HG03025 (cell line): ENCODE results near the gene DCDC1.
"Not testable (repeated sequence)": the region's sequence is repeated elsewhere in the genome, so short reads cannot be mapped to it uniquely, and the experiment has no call there.

ENCODE experiments used
- ATAC-seq: cut with Tn5 transposase; IDR thresholded peaks from one replicate; pipeline ENCODE4 v1.9.1; 2021; ENCODE audit warnings: mild to moderate bottlenecking, moderate library complexity; ENCODE audit not compliant: unreplicated experiment, low FRiP score

The DCDC1 gene

GRCh38 chr11:31005202-31005601 is 364.3 kb downstream of the DCDC1 start:
- ATAC-seq, result no peak

GRCh38 chr11:31001427-31001826 is 368.1 kb downstream of the DCDC1 start:
- no peak for ATAC-seq

- no peak for ATAC-seq
Measured at GRCh38 chr11:31000381-31000780, 369.2 kb downstream of the DCDC1 start.

GRCh38 chr11:30992513-30992849 is 377.1 kb downstream of the DCDC1 start:
- no peak for ATAC-seq

- ATAC-seq, result no peak
Measured at GRCh38 chr11:30991802-30992512, 377.6 kb downstream of the DCDC1 start.

- no peak for ATAC-seq
Measured at GRCh38 chr11:30991376-30991775, 378.2 kb downstream of the DCDC1 start.

GRCh38 chr11:30990625-30991296 is 378.8 kb downstream of the DCDC1 start:
- ATAC-seq, result no peak

GRCh38 chr11:30987819-30988218 is 381.7 kb downstream of the DCDC1 start:
- ATAC-seq, result no peak

- ATAC-seq, result no peak
Measured at GRCh38 chr11:30985536-30985935, 384.0 kb downstream of the DCDC1 start.

- ATAC-seq, result no peak
Measured at GRCh38 chr11:30984827-30985226, 384.7 kb downstream of the DCDC1 start.

- no peak for ATAC-seq
Measured at GRCh38 chr11:30984442-30984816, 385.1 kb downstream of the DCDC1 start.

- ATAC-seq, result no peak
Measured at GRCh38 chr11:30983776-30984441, 385.6 kb downstream of the DCDC1 start.

- ATAC-seq, result no peak
Measured at GRCh38 chr11:30983143-30983542, 386.4 kb downstream of the DCDC1 start.

- ATAC-seq, result no peak
Measured at GRCh38 chr11:30967579-30967978, 402.0 kb downstream of the DCDC1 start.

- no peak for ATAC-seq
Measured at GRCh38 chr11:30960387-30960992, 409.0 kb downstream of the DCDC1 start.

GRCh38 chr11:30956751-30957150 is 412.8 kb downstream of the DCDC1 start:
- ATAC-seq, result no peak

GRCh38 chr11:30949838-30950237 is 419.7 kb downstream of the DCDC1 start:
- no peak for ATAC-seq

GRCh38 chr11:30947715-30948114 is 421.8 kb downstream of the DCDC1 start:
- ATAC-seq, result not testable (repeated sequence)

- no peak for ATAC-seq
Measured at GRCh38 chr11:30938810-30939209, 430.7 kb downstream of the DCDC1 start.

- ATAC-seq, result no peak
Measured at GRCh38 chr11:30938171-30938570, 431.4 kb downstream of the DCDC1 start.

GRCh38 chr11:30936491-30936890 is 433.0 kb downstream of the DCDC1 start:
- ATAC-seq, result no peak
